A549 treated with AZD9567 at 1 μM for 4 hours (cell line): ENCODE measurements around the gene SLIRP. TPM values are rescaled to one million over a fixed set of nuclear protein-coding genes. Genes with fewer than 3 reads are reported as not detected.

Experiments used
- total RNA-seq: library from RNA; stranded (reverse); fragments of 200-300 nt; extraction: Qiagen RNA extraction; gene quantifications from 5 replicates; pipeline ENCODE4 v1.2.3, GENCODE V29; 2022; ENCODE audit not compliant: insufficient read depth

Gene SLIRP
- total RNA-seq: 359 to 451 TPM (median 419 TPM) in 5 replicates

DNA sequence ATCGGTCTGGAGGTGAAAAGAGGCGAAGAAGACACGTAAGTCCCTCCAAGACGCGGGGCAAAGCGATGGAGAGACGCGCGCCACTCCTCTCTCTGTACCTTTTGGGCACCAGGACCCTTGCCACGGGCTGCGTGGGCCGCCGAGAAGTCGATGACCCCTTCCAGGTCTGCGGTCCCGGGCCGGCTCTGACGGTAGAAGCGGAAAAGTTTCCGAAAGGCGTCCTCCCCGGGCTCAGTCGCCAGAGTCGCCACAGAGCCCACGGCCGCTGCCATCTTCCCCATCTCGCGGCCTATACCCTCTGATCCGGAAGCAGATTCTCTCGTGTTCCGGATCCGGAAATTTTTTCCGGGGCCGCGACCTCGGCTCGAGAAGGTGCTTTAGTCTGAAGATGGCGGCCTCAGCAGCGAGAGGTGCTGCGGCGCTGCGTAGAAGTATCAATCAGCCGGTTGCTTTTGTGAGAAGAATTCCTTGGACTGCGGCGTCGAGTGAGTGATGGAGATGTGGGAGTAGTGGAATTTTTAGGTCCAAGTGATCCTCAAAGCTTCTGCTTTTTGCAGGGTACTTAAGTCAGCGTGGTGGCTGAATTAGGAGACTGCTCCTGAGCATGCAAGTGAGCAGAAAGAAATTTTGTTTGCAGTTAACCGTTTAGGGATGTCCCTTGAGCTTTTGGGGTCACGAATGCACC, at the start of gene SLIRP, which contains the start of gene ALKBH1:
Gene SLIRP, plus strand, starts transcription at position 380 of the 685 bp plus-strand sequence. Its CDS starts 9 bp downstream, at position 389.
Gene ALKBH1, minus strand, starts transcription at position 300 of the 685 bp plus-strand sequence. Its CDS starts 19 bp downstream, at position 281.

GRCh38 chr14:77760381-77761204, 52.7 kb downstream of the SLIRP start, which contains the start of gene SNW1:
Gene SNW1 (minus strand): TSS chr14:77761156. CDS start chr14:77761127, 29 bp downstream.

Other genes starting within 250 kb of the SLIRP start
- gene ISM2, start 209.3 kb upstream of the SLIRP start, total RNA-seq: 0.26 to 0.52 TPM (median 0.34 TPM) in 4 of 5 replicates, not detected in the other
- 28.0 to 38.2 TPM (median 33.9 TPM) in 5 replicates for gene SPTLC2, start 91.5 kb upstream of the SLIRP start, total RNA-seq
- 15.3 to 17.0 TPM (median 16.3 TPM) in 5 replicates for gene ALKBH1, start 80 bp upstream of the SLIRP start, total RNA-seq
- 68.8 to 81.2 TPM (median 73.9 TPM) in 5 replicates for gene SNW1, start 53.1 kb downstream of the SLIRP start, total RNA-seq
- gene ADCK1, start 92.0 kb downstream of the SLIRP start, total RNA-seq: 6.2 to 7.0 TPM (median 6.8 TPM) in 5 replicates